Measurements from ENCODE around the gene E2F3.

Gene E2F3

DNA sequence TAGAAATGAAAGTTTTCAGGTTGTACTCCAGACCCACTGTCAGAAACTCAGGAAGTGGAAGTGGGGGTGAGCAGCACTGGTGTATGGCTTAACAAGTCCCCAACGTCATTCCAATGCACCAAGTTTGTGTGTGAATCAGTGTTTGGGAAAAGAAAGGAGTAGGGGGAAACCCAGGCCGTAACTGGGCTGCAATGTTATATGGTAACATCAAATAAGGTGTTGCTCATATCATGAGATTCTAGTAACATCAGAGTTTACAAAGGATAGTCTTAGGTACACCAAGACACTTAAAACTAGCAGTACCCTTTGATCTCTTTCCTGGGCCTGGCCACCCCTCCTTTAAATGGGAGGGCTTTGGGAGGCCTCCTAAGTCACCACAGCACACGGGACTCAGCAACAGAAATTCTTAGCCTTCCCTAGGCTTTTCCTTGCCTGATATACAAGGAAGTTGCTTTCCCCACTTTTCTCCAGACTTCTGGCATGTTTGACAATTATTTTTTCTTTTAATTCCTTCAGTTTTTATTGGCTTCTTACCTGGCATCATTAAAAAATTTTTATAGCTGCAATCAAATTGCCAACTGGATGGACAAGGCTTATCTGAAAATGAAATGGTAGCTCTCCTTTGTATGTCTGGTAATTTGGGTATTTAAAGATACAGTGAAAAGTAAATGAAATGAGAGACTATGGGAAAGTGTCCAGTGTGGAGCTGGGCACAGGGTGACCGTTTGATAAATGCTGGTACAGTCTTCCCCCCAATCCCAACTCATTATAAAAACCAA is 15.1 kb downstream of the E2F3 start:
- DNase-seq (ENCODE audit: low read depth, low spot score) = no peak
- no peak overlapping the region for H3K4me3 ChIP-seq (ENCODE audit: low read depth, low read length)
- CTCF ChIA-PET = interaction anchor here (0.9 to 1.5 kb wide), 2 partner anchors 9 to 12 kb away, joined by 4 to 9 read pairs; no protein-coding TSS in a partner anchor
- TF ChIP-seq, protein P1, sequence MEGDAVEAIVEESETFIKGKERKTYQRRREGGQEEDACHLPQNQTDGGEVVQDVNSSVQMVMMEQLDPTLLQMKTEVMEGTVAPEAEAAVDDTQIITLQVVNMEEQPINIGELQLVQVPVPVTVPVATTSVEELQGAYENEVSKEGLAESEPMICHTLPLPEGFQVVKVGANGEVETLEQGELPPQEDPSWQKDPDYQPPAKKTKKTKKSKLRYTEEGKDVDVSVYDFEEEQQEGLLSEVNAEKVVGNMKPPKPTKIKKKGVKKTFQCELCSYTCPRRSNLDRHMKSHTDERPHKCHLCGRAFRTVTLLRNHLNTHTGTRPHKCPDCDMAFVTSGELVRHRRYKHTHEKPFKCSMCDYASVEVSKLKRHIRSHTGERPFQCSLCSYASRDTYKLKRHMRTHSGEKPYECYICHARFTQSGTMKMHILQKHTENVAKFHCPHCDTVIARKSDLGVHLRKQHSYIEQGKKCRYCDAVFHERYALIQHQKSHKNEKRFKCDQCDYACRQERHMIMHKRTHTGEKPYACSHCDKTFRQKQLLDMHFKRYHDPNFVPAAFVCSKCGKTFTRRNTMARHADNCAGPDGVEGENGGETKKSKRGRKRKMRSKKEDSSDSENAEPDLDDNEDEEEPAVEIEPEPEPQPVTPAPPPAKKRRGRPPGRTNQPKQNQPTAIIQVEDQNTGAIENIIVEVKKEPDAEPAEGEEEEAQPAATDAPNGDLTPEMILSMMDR (IDR thresholded peaks at IDR 0.05; ENCODE audit: insufficient read depth, low read length, missing control alignments) = no peak
- POLR2A ChIA-PET = no interaction called here

DNA sequence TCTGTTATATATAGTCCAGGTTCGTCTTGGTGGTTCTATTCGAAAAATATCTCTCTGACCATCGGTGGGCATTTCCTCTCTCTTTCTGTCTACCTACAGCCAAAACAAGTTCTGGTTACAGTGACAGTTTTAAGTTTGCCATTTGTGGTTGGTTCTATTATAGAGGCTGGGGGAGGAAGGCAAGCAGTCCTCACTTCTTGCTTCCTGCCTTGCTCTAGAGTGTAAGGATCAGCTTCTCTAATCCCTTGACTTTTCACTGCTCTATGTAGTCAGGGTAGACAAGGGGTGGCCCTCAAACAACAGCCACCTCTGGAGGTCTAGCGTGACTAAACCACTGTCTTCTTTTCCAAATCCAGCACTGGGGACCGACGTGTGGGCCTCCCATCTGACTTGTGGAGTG is 16.1 kb downstream of the E2F3 start:
- no peak overlapping the region for H3K4me3 ChIP-seq (ENCODE audit: low read depth, low read length)
- DNase-seq (ENCODE audit: low read depth, low spot score) = no peak
- TF ChIP-seq, protein P1 (IDR thresholded peaks at IDR 0.05; ENCODE audit: insufficient read depth, low read length, missing control alignments) = no peak
- ChIA-PET CTCF (interaction anchor here (0.5 to 1.5 kb wide), 3 partner anchors 13 to 146 kb away, joined by 3 to 9 read pairs (median 4); no protein-coding TSS in a partner anchor), POLR2A (no interaction called here)

DNA sequence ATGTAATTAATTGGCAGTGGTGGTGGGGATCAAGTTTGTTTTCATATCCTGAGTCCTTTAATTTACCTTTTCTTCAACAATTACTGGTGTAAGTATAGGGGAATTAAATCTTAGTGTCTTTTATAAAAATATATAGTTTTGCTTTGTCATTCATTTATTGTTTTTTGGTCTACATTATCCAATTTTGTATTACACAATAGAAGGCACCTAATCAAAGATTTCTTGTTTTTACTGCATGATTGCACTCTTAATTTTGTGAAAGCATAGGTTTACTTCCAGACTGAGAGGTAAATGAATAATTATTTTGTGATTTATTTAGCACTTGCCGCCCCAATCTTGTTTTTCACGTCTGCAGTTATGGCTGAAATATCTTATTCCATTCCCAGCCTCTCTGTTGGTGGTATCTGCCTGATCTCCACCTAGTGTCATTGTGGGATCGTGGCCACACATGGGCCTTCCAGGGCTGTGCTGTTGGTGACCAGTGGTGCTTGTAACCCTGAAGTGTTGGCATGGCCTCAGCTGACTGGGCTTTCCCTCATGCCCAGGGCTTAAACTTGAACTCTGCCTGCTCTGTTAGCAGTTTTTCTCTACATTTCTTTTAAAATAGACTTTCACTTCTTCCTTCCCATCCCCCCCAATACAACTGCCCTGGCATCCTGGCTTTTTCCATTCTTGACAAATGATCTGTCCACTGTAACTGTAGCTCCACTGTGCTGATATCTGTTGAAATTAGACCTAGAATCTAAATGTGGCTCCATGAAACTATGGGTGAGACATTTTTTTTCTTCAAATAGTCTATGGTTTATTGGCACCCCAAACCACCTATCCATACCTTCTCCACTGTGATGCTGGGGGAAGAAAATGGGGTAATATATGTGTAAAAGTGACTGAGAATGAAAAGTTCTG is 24.8 kb downstream of the E2F3 start:
- TF ChIP-seq, protein P1 (IDR thresholded peaks at IDR 0.05; ENCODE audit: insufficient read depth, low read length, missing control alignments) = no peak
- ChIA-PET CTCF (interaction anchor here (0.9 to 1.0 kb wide), 2 partner anchors 22 kb away, joined by 3 to 4 read pairs; no protein-coding TSS in a partner anchor), POLR2A (interaction anchor here (0.7 kb wide), 1 partner anchor 32 kb away, joined by 3 read pairs; no protein-coding TSS in a partner anchor)
- no peak overlapping the region for H3K4me3 ChIP-seq (ENCODE audit: low read depth, low read length)
- no peak for DNase-seq (ENCODE audit: low read depth, low spot score)

DNA sequence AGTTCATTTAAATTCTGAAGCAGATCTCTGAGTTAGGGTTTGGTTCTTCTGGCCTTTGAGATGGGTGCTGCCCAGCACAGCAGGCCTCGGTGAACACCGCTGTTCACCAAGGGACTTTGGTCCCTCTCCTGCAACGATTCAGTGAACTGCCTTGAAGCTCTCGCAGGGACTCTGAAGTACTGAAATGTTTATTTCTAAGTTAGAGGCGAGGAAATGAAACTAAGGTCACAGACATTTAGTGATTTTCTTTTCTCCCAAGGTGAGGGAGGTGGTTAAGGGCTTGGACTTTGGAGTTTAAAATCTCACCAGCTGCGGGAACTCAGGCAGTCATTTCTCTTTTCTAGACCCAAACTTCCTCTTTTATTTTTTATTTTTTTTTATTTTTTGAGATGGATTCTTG is 26.2 kb downstream of the E2F3 start:
- CTCF ChIA-PET = no interaction called here
- TF ChIP-seq, protein P1 (IDR thresholded peaks at IDR 0.05; ENCODE audit: insufficient read depth, low read length, missing control alignments) = no peak
- POLR2A ChIA-PET = no interaction called here
- no peak overlapping the region for H3K4me3 ChIP-seq (ENCODE audit: low read depth, low read length)
- DNase-seq (ENCODE audit: low read depth, low spot score) = no peak

DNA sequence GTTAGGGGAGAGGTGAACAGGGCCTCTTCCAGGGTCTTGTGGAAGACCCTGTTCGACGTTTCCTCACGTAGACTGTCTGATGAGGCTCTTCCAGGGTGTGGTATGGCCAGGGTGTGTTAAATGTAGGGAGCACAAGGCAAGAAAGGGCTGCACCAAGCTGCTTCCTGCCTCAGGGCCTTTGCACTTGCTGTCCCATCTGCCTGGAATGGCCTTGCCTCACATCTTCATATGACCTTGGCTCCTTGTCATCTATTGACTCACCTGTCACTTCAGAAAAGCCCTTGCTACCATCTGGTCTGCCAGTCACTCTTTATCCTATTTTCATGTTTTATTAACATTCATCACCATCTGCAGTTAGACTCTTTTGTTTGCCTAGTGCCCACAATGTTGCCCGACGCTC is 31.0 kb downstream of the E2F3 start:
- CTCF ChIA-PET = no interaction called here
- no peak overlapping the region for H3K4me3 ChIP-seq (ENCODE audit: low read depth, low read length)
- TF ChIP-seq, protein P1 (IDR thresholded peaks at IDR 0.05; ENCODE audit: insufficient read depth, low read length, missing control alignments) = no peak
- POLR2A ChIA-PET = no interaction called here
- DNase-seq (ENCODE audit: low read depth, low spot score) = no peak

DNA sequence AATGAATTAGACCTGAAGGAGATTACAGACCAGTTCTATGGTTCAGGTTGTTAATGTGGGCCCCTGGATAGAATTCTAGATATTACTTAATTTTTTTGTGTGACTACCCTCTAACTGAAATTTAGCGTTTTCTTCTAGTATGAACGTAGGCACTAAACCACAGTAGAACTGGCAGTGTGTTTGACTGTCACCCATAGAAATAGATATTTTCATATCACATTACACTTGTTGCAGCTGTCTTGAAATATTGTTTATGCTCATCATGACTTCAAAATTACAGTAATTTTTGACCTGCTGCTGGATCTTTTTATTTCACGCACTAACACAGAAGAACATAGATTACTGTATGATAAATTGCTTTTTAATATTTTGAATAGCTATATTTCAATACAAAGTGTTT is 31.6 kb downstream of the E2F3 start:
- ChIA-PET CTCF (interaction anchor here (1.2 kb wide), 1 partner anchor 28 kb away, joined by 6 read pairs; no protein-coding TSS in a partner anchor), POLR2A (no interaction called here)
- H3K4me3 ChIP-seq (ENCODE audit: low read depth, low read length) = no peak overlapping the region
- no peak for DNase-seq (ENCODE audit: low read depth, low spot score)
- TF ChIP-seq, protein P1 (IDR thresholded peaks at IDR 0.05; ENCODE audit: insufficient read depth, low read length, missing control alignments) = no peak

All from AG04449 (cell line).